Activated CD4-positive, alpha-beta memory T cell treated with anti-CD3 and anti-CD28 coated beads, Interleukin-2, amount 10 ng/mL, durations not matched to agents 7 days and 5 days (primary cell): ENCODE data around the gene ZNF157. TPM values are rescaled to one million over a fixed set of nuclear protein-coding genes. Genes with fewer than 3 reads are reported as not detected.
A peak's percentile ranks its signal among the peaks of the same experiment; 100 is the strongest.
"Not testable (repeated sequence)": the region's sequence is repeated elsewhere in the genome, so short reads cannot be mapped to it uniquely, and the experiment has no call there.

Experiments
- CTCF ChIA-PET: fragments of 350-600 bp; sonication (Branson Sonifier 250); formaldehyde crosslinking; loops from one replicate; lab custom pipeline; 2021; ENCODE audit warnings: antibody characterized with exemption, inconsistent platforms; lab: Charles Lee
- POLR2A ChIA-PET: fragments of 350-600 bp; sonication (Branson Sonifier 250); formaldehyde crosslinking; loops from one replicate; lab custom pipeline; 2021; ENCODE audit warnings: antibody characterized with exemption; lab: Charles Lee
- DNase-seq: peaks from one replicate; pipeline ENCODE4 v3.0.0-alpha.2; 2020
- H3K27ac Mint-ChIP-seq: one replicate; pipeline ENCODE4 v1.8.0; 2021; ENCODE audit warnings: mild to moderate bottlenecking, mixed read lengths
- H3K27me3 Mint-ChIP-seq: one replicate; pipeline ENCODE4 v1.8.0; 2021; ENCODE audit warnings: mixed read lengths
- H3K36me3 Mint-ChIP-seq: one replicate; pipeline ENCODE4 v1.8.0; 2021; ENCODE audit warnings: low read depth, mixed read lengths
- H3K4me1 Mint-ChIP-seq: one replicate; pipeline ENCODE4 v1.8.0; 2021; ENCODE audit warnings: mixed read lengths
- H3K4me3 Mint-ChIP-seq: one replicate; pipeline ENCODE4 v1.8.0; 2021; ENCODE audit warnings: mild to moderate bottlenecking, mixed read lengths
- H3K9me3 Mint-ChIP-seq: one replicate; pipeline ENCODE4 v1.8.0; 2021; ENCODE audit warnings: mixed read lengths
- total RNA-seq, 2 experiments: library from RNA; stranded (reverse); gene quantifications; one replicate each; pipeline ENCODE4 v1.2.3, GENCODE V29; 2021

The ZNF157 gene
- total RNA-seq, 2 experiments from 2014 or later = 0.15 to 0.18 TPM

- H3K36me3 Mint-ChIP-seq, H3K27me3 Mint-ChIP-seq, H3K27ac Mint-ChIP-seq, DNase-seq, H3K9me3 Mint-ChIP-seq, H3K4me3 Mint-ChIP-seq, CTCF ChIA-PET: not testable (repeated sequence)
- peaks cover 13% of the 10 kb centered on the region for H3K4me1 Mint-ChIP-seq
- POLR2A ChIA-PET = interaction anchor here (1.4 kb wide), 1 partner anchor 189 kb away, joined by 3 read pairs; no protein-coding TSS in a partner anchor
Measured at GRCh38 chrX:47380837-47381236, 10.5 kb downstream of the ZNF157 start.

GRCh38 chrX:47384502-47384901, 14.1 kb downstream of the ZNF157 start:
- Mint-ChIP-seq H3K9me3 (no peaks in the 10 kb centered on the region), H3K4me3 (no peak overlapping the region), H3K27ac (no peak overlapping the region), H3K36me3 (no peaks in the 10 kb centered on the region), H3K27me3 (peaks cover 2% of the 10 kb centered on the region), H3K4me1 (peaks cover 13% of the 10 kb centered on the region)
- ChIA-PET CTCF (interaction anchor here (0.7 to 1.7 kb wide), 11 partner anchors 11 to 193 kb away, joined by 3 to 6 read pairs (median 5); partner anchors contain the start of gene CDK16), POLR2A (interaction anchor here (1.8 kb wide), 1 partner anchor 239 kb away, joined by 4 read pairs; the partner anchor contains the start of genes NDUFB11 and RBM10)
- peak; percentile 67 for DNase-seq

GRCh38 chrX:47390780-47391179, 20.4 kb downstream of the ZNF157 start:
- H3K4me1 Mint-ChIP-seq = peaks cover 4% of the 10 kb centered on the region
- H3K4me3 Mint-ChIP-seq = no peak overlapping the region
- H3K27ac Mint-ChIP-seq = no peak overlapping the region
- CTCF ChIA-PET = interaction anchor here (0.6 kb wide), 1 partner anchor 21 kb away, joined by 3 read pairs; no protein-coding TSS in a partner anchor
- no peak for DNase-seq
- no peaks in the 10 kb centered on the region for H3K36me3 Mint-ChIP-seq
- POLR2A ChIA-PET = no interaction called here
- no peaks in the 10 kb centered on the region for H3K27me3 Mint-ChIP-seq
- no peaks in the 10 kb centered on the region for H3K9me3 Mint-ChIP-seq

GRCh38 chrX:47413179-47413594, 42.8 kb downstream of the ZNF157 start:
- ChIA-PET POLR2A (no interaction called here), CTCF (no interaction called here)
- DNase-seq = no peak
- peaks cover 10% of the 10 kb centered on the region for H3K36me3 Mint-ChIP-seq
- peaks cover 35% of the 10 kb centered on the region for H3K9me3 Mint-ChIP-seq
- H3K4me1 Mint-ChIP-seq = no peaks in the 10 kb centered on the region
- H3K27ac Mint-ChIP-seq = no peak overlapping the region
- H3K27me3 Mint-ChIP-seq = no peaks in the 10 kb centered on the region
- no peak overlapping the region for H3K4me3 Mint-ChIP-seq

GRCh38 chrX:47420265-47420664, 49.9 kb downstream of the ZNF157 start:
- no peak for DNase-seq
- no peaks in the 10 kb centered on the region for H3K4me1 Mint-ChIP-seq
- no peaks in the 10 kb centered on the region for H3K27me3 Mint-ChIP-seq
- no peaks in the 10 kb centered on the region for H3K36me3 Mint-ChIP-seq
- peaks cover 24% of the 10 kb centered on the region for H3K9me3 Mint-ChIP-seq
- ChIA-PET CTCF (no interaction called here), POLR2A (no interaction called here)
- no peak overlapping the region for H3K4me3 Mint-ChIP-seq
- H3K27ac Mint-ChIP-seq = no peak overlapping the region

- H3K9me3 Mint-ChIP-seq = peaks cover 21% of the 10 kb centered on the region
- no peak for DNase-seq
- H3K36me3 Mint-ChIP-seq = no peaks in the 10 kb centered on the region
- CTCF ChIA-PET = no interaction called here
- H3K4me1 Mint-ChIP-seq = no peaks in the 10 kb centered on the region
- H3K27me3 Mint-ChIP-seq = no peaks in the 10 kb centered on the region
- POLR2A ChIA-PET = no interaction called here
- no peak overlapping the region for H3K27ac Mint-ChIP-seq
- no peak overlapping the region for H3K4me3 Mint-ChIP-seq
Measured at GRCh38 chrX:47420962-47421361, 50.6 kb downstream of the ZNF157 start.

GRCh38 chrX:47422444-47422843, 52.1 kb downstream of the ZNF157 start:
- CTCF ChIA-PET = no interaction called here
- Mint-ChIP-seq H3K4me1 (no peaks in the 10 kb centered on the region), H3K27ac (no peak overlapping the region), H3K36me3 (no peaks in the 10 kb centered on the region), H3K4me3 (no peak overlapping the region), H3K27me3 (no peaks in the 10 kb centered on the region), H3K9me3 (peaks cover 19% of the 10 kb centered on the region)
- DNase-seq = no peak
- POLR2A ChIA-PET = no interaction called here

GRCh38 chrX:47430925-47431324, 60.5 kb downstream of the ZNF157 start:
- H3K36me3 Mint-ChIP-seq = no peaks in the 10 kb centered on the region
- H3K4me3 Mint-ChIP-seq = no peak overlapping the region
- peaks cover 3% of the 10 kb centered on the region for H3K9me3 Mint-ChIP-seq
- CTCF ChIA-PET = no interaction called here
- POLR2A ChIA-PET = no interaction called here
- H3K27ac Mint-ChIP-seq = no peak overlapping the region
- no peak for DNase-seq
- H3K4me1 Mint-ChIP-seq = no peaks in the 10 kb centered on the region
- H3K27me3 Mint-ChIP-seq = no peaks in the 10 kb centered on the region

GRCh38 chrX:47446431-47446830, 76.1 kb downstream of the ZNF157 start:
- no peak for DNase-seq
- no peaks in the 10 kb centered on the region for H3K4me1 Mint-ChIP-seq
- peaks cover 55% of the 10 kb centered on the region for H3K36me3 Mint-ChIP-seq
- H3K4me3 Mint-ChIP-seq = no peak overlapping the region
- no peaks in the 10 kb centered on the region for H3K27me3 Mint-ChIP-seq
- POLR2A ChIA-PET = no interaction called here
- CTCF ChIA-PET = no interaction called here
- no peak overlapping the region for H3K27ac Mint-ChIP-seq
- peaks cover 49% of the 10 kb centered on the region for H3K9me3 Mint-ChIP-seq

- POLR2A ChIA-PET = no interaction called here
- Mint-ChIP-seq H3K4me1 (no peaks in the 10 kb centered on the region), H3K9me3 (peaks cover 48% of the 10 kb centered on the region), H3K4me3 (no peak overlapping the region), H3K27me3 (no peaks in the 10 kb centered on the region), H3K36me3 (peaks cover 57% of the 10 kb centered on the region), H3K27ac (no peak overlapping the region)
- DNase-seq = no peak
- CTCF ChIA-PET = no interaction called here
Measured at GRCh38 chrX:47446971-47447370, 76.6 kb downstream of the ZNF157 start.

- no peak for DNase-seq
- POLR2A ChIA-PET = no interaction called here
- Mint-ChIP-seq H3K9me3 (peaks cover 46% of the 10 kb centered on the region), H3K4me1 (no peaks in the 10 kb centered on the region), H3K4me3 (no peak overlapping the region), H3K27ac (no peak overlapping the region), H3K27me3 (no peaks in the 10 kb centered on the region), H3K36me3 (peaks cover 61% of the 10 kb centered on the region)
- CTCF ChIA-PET = no interaction called here
Measured at GRCh38 chrX:47447607-47448006, 77.2 kb downstream of the ZNF157 start.

GRCh38 chrX:47448165-47448806, 77.9 kb downstream of the ZNF157 start:
- Mint-ChIP-seq H3K36me3 (peaks cover 68% of the 10 kb centered on the region), H3K27me3 (no peaks in the 10 kb centered on the region), H3K27ac (no peak overlapping the region), H3K4me3 (no peak overlapping the region), H3K9me3 (peaks cover 46% of the 10 kb centered on the region), H3K4me1 (no peaks in the 10 kb centered on the region)
- ChIA-PET POLR2A (no interaction called here), CTCF (no interaction called here)
- no peak for DNase-seq

GRCh38 chrX:47452112-47452511, 81.7 kb downstream of the ZNF157 start:
- H3K36me3 Mint-ChIP-seq = peaks cover 87% of the 10 kb centered on the region
- DNase-seq = no peak
- H3K27ac Mint-ChIP-seq = no peak overlapping the region
- peaks cover 42% of the 10 kb centered on the region for H3K9me3 Mint-ChIP-seq
- no peaks in the 10 kb centered on the region for H3K4me1 Mint-ChIP-seq
- CTCF ChIA-PET = no interaction called here
- no peaks in the 10 kb centered on the region for H3K27me3 Mint-ChIP-seq
- POLR2A ChIA-PET = no interaction called here
- no peak overlapping the region for H3K4me3 Mint-ChIP-seq

- Mint-ChIP-seq H3K27ac (no peak overlapping the region), H3K4me1 (no peaks in the 10 kb centered on the region), H3K36me3 (peaks cover 70% of the 10 kb centered on the region), H3K27me3 (no peaks in the 10 kb centered on the region), H3K4me3 (no peak overlapping the region), H3K9me3 (peaks cover 15% of the 10 kb centered on the region)
- DNase-seq = no peak
- CTCF ChIA-PET = interaction anchor here (0.5 kb wide), 1 partner anchor 47 kb away, joined by 3 read pairs; no protein-coding TSS in a partner anchor
- POLR2A ChIA-PET = no interaction called here
Measured at GRCh38 chrX:47456080-47456479, 85.7 kb downstream of the ZNF157 start.
